Aorta (tissue), 5 donors: ENCODE measurements around the gene CEP85. TPM values are rescaled to one million over a fixed set of nuclear protein-coding genes. Genes with fewer than 3 reads are reported as not detected.
A peak's percentile ranks its signal among the peaks of the same experiment; 100 is the strongest.
"Not testable (repeated sequence)": the region's sequence is repeated elsewhere in the genome, so short reads cannot be mapped to it uniquely, and the experiment has no call there.

Experiments used
- ATAC-seq: fragments of 200-7000 bp; cut with Tn5 transposase; one replicate; pipeline ENCODE4 v1.9.1; 2022; ENCODE audit warnings: moderate library complexity; ENCODE audit not compliant: low FRiP score
- DNase-seq, 2 donors: peaks; one replicate each; pipeline ENCODE4 v3.0.0-alpha.2; 2020
- H3K27ac ChIP-seq, 2 donors: one replicate each; pipeline ENCODE4 v1.5.1; 2013; ENCODE audit warnings: low read length in 2 of 2, mild to moderate bottlenecking in 2 of 2, moderate library complexity in 2 of 2, control low read depth in 1 of 2, inconsistent platforms in 1 of 2, low read depth in 1 of 2
- H3K27me3 ChIP-seq, 2 donors: one replicate each; pipeline ENCODE4 v1.6.1; 2013; ENCODE audit warnings: control low read depth in 1 of 2, low read length in 1 of 2, mild to moderate bottlenecking in 1 of 2, moderate library complexity in 1 of 2; ENCODE audit not compliant: insufficient read depth in 2 of 2, control insufficient read depth in 1 of 2
- H3K36me3 ChIP-seq, 2 donors: one replicate each; pipeline ENCODE4 v1.6.1; 2013; ENCODE audit warnings: control low read depth in 1 of 2, low read length in 1 of 2, mild to moderate bottlenecking in 1 of 2; ENCODE audit not compliant: insufficient read depth in 2 of 2, control insufficient read depth in 1 of 2
- H3K4me1 ChIP-seq, 2 donors: one replicate each; pipeline ENCODE4 v1.6.1; 2013; ENCODE audit warnings: low read length in 2 of 2, control low read depth in 1 of 2, mild to moderate bottlenecking in 1 of 2, moderate library complexity in 1 of 2; ENCODE audit not compliant: insufficient read depth in 2 of 2, control insufficient read depth in 1 of 2
- H3K4me3 ChIP-seq, 2 donors: one replicate each; pipeline ENCODE4 v1.5.1; 2013; ENCODE audit warnings: low read length in 2 of 2, control low read depth in 1 of 2, mild to moderate bottlenecking in 1 of 2
- H3K9me3 ChIP-seq: one replicate; pipeline ENCODE4 v1.6.1; 2013; ENCODE audit warnings: mild to moderate bottlenecking, low read length; ENCODE audit not compliant: control insufficient read depth
- WGBS, 2 donors: extraction: QIAGEN DNeasy Blood & Tissue Kit; methylation state at CpG; one replicate each; pipeline ENCODE4 v1.1.7; 2013; 5-methylcytosine and 5-hydroxymethylcytosine counted together
- intact Hi-C, 2 donors: fragments of 100-400 bp; cut with DNase I; formaldehyde crosslinking; loops; one replicate each; pipeline versions ENCODE4 v1.14.2 to v1.15.0; 2022
- polyA plus RNA-seq, 2 donors: library from polyadenylated mRNA; stranded (reverse); fragments of 200-250 nt; gene quantifications; one replicate each; pipeline ENCODE4 v1.2.3, GENCODE V29; 2013
- total RNA-seq, 2 donors: library from RNA; stranded (reverse); fragmentation: NEBNext Ultra II Directional; extraction: Animal tissue kit (Norgen Biotek cat#: 25700); gene quantifications; one replicate each; pipeline ENCODE4 v1.2.1, GENCODE V29; 2021
- donor health status: healthy with polysubstance abuse.
- donor health status: Bipolar disorder and iron deficiency.
- donor health status: DM: no; HTN: no; CAD: no.
- donor health status: DM: no; HTN: no; CAD: no.
- donor health status: DM: yes; HTN: yes; CAD: no.

Gene CEP85
- total and polyA plus RNA-seq, 4 donors, result 0.74 to 5.9 (median 2.4) TPM

- H3K4me1 ChIP-seq, ATAC-seq, H3K9me3 ChIP-seq, H3K27ac ChIP-seq, H3K4me3 ChIP-seq, intact Hi-C loops, H3K36me3 ChIP-seq, DNase-seq, H3K27me3 ChIP-seq: not testable (repeated sequence)
- 86 to 87% methylated on average over 21 of the region's 21 CpGs for WGBS, 2 donors
These were observed 74.2 kb downstream of the CEP85 start for GRCh38 chr1:26307966-26308899.

- no peaks in the 10 kb centered on the region for H3K4me1 ChIP-seq
- no peak overlapping the region for H3K27ac ChIP-seq
- no peak for DNase-seq
- ATAC-seq, result no peak
- no peaks in the 10 kb centered on the region for H3K9me3 ChIP-seq
- WGBS, 2 donors, result 84 to 86% methylated on average over 5 of the region's 5 CpGs
- H3K36me3 ChIP-seq, result no peaks in the 10 kb centered on the region
- H3K27me3 ChIP-seq, result no peaks in the 10 kb centered on the region
- no peak overlapping the region for H3K4me3 ChIP-seq
- intact Hi-C loops, result no loop called here
These were observed 80.5 kb downstream of the CEP85 start for GRCh38 chr1:26314501-26314900.

- Histone ChIP-seq H3K36me3 (no peaks in the 10 kb centered on the region), H3K4me3 (no peak overlapping the region), H3K27ac (no peak overlapping the region), H3K27me3 (no peaks in the 10 kb centered on the region), H3K9me3 (no peaks in the 10 kb centered on the region), H3K4me1 (no peaks in the 10 kb centered on the region)
- no peak for ATAC-seq
- DNase-seq, result no peak
- WGBS, 2 donors, result 85 to 90% methylated on average over 7 to 8 of the region's 8 CpGs
- intact Hi-C loops, result no loop called here
These were observed 82.2 kb downstream of the CEP85 start for GRCh38 chr1:26315874-26316850.

GRCh38 chr1:26317146-26317545, 83.1 kb downstream of the CEP85 start:
- ATAC-seq (no peak), DNase-seq (no peak)
- H3K9me3 ChIP-seq, result no peaks in the 10 kb centered on the region
- no peaks in the 10 kb centered on the region for H3K36me3 ChIP-seq
- intact Hi-C loops, result no loop called here
- no peaks in the 10 kb centered on the region for H3K27me3 ChIP-seq
- no peak overlapping the region for H3K27ac ChIP-seq
- WGBS, 2 donors, result 94 to 100% methylated on average over 2 of the region's 2 CpGs
- H3K4me1 ChIP-seq, result no peaks in the 10 kb centered on the region
- H3K4me3 ChIP-seq, result no peak overlapping the region

- intact Hi-C loops, result no loop called here
- DNase-seq, result no peak
- 79 to 82% methylated on average over 12 of the region's 12 CpGs for WGBS, 2 donors
- Histone ChIP-seq H3K36me3 (no peaks in the 10 kb centered on the region), H3K27ac (no peak within 1 kb of the TSS), H3K4me1 (no peaks in the 10 kb centered on the region), H3K9me3 (no peaks in the 10 kb centered on the region), H3K27me3 (no peaks in the 10 kb centered on the region), H3K4me3 (no peak within 1 kb of the TSS)
- ATAC-seq, result no peak
These were observed 83.8 kb downstream of the CEP85 start, which contains the start of gene CD52 for GRCh38 chr1:26317612-26318337. Gene CD52, plus strand, starts transcription at chr1:26317958. Its CDS starts 60 bp downstream, at chr1:26318018.

- DNase-seq (peak in 1 of 2 donors; percentile 73), ATAC-seq (no peak)
- Histone ChIP-seq H3K9me3 (no peaks in the 10 kb centered on the region), H3K36me3 (no peaks in the 10 kb centered on the region), H3K4me1 (no peaks in the 10 kb centered on the region), H3K4me3 (no peak overlapping the region), H3K27ac (no peak overlapping the region), H3K27me3 (no peaks in the 10 kb centered on the region)
- intact Hi-C loops, result no loop called here
- 85 to 92% methylated on average over 9 of the region's 9 CpGs for WGBS, 2 donors
These were observed 84.5 kb downstream of the CEP85 start for GRCh38 chr1:26318338-26319064.

- no peak for DNase-seq
- Histone ChIP-seq H3K36me3 (no peaks in the 10 kb centered on the region), H3K9me3 (no peaks in the 10 kb centered on the region), H3K27me3 (no peaks in the 10 kb centered on the region), H3K4me1 (no peaks in the 10 kb centered on the region), H3K4me3 (no peak overlapping the region), H3K27ac (no peak overlapping the region)
- ATAC-seq, result peak; percentile 16
- intact Hi-C loops, result loop anchor here in 1 of 2 donors (1.0 to 5.0 kb wide), 3 partner anchors 46 to 214 kb away; partner anchors contain the start of genes C1orf232 and ZNF593
- WGBS, 2 donors, result 69 to 70% methylated on average over 2 of the region's 2 CpGs
These were observed 86.9 kb downstream of the CEP85 start for GRCh38 chr1:26320896-26321295.
